KMS-11 (cell line): ENCODE results near the gene ABHD5.

Experiments
- H2AFZ ChIP-seq: fragments of 200-600 bp; sonication (generic); 2 replicates; pipeline ENCODE4 v1.6.1; 2016; ENCODE audit warnings: antibody characterized with exemption, mixed run types, low read depth
- H3K27ac ChIP-seq: fragments of 200-600 bp; sonication (generic); 2 replicates; pipeline ENCODE4 v1.6.1; 2016; ENCODE audit warnings: mild to moderate bottlenecking, mixed run types
- H3K27me3 ChIP-seq: fragments of 200-600 bp; sonication (generic); 2 replicates; pipeline ENCODE4 v1.6.1; 2017; ENCODE audit warnings: mild to moderate bottlenecking, low read depth, mixed run types, moderate library complexity; ENCODE audit not compliant: insufficient read depth
- H3K36me3 ChIP-seq: fragments of 200-600 bp; sonication (generic); 2 replicates; pipeline ENCODE4 v1.6.1; 2017; ENCODE audit warnings: mild to moderate bottlenecking, mixed run types; ENCODE audit not compliant: insufficient read depth
- H3K4me1 ChIP-seq: fragments of 200-600 bp; sonication (generic); 2 replicates; pipeline ENCODE4 v1.6.1; 2016; ENCODE audit warnings: mild to moderate bottlenecking, low read depth, mixed run types; ENCODE audit not compliant: poor library complexity, severe bottlenecking
- H3K4me2 ChIP-seq: fragments of 200-600 bp; sonication (generic); 2 replicates; pipeline ENCODE4 v1.7.0; 2016; ENCODE audit warnings: mild to moderate bottlenecking, mixed run types
- H3K4me3 ChIP-seq: fragments of 200-600 bp; sonication (generic); IDR thresholded peaks from 2 replicates; pipeline ENCODE4 v1.6.1; 2017; ENCODE audit warnings: low read depth, low read length, mixed read lengths; ENCODE audit not compliant: insufficient read depth
- H3K79me2 ChIP-seq: fragments of 200-600 bp; sonication (generic); 2 replicates; pipeline ENCODE4 v1.6.1; 2016; ENCODE audit warnings: low read depth, mixed run types; ENCODE audit not compliant: insufficient read depth
- H3K9ac ChIP-seq: fragments of 200-600 bp; sonication (generic); 2 replicates; pipeline ENCODE4 v1.6.1; 2016; ENCODE audit warnings: mild to moderate bottlenecking, mixed run types
- H4K20me1 ChIP-seq: fragments of 200-600 bp; sonication (generic); 2 replicates; pipeline ENCODE4 v1.6.1; 2016; ENCODE audit warnings: mild to moderate bottlenecking, mixed run types; ENCODE audit not compliant: insufficient read depth
- CTCF ChIP-seq: fragments of 200-600 bp; sonication (generic); conservative IDR thresholded peaks from 2 replicates; pipeline ENCODE4 v1.6.1; 2017; ENCODE audit warnings: low read depth, mild to moderate bottlenecking, antibody characterized with exemption, low read length, moderate library complexity, mixed read lengths

Gene ABHD5

GRCh38 chr3:43691120-43691995, 620 bp downstream of the ABHD5 start:
- peak overlapping the region; percentile 77 for H3K4me2 ChIP-seq
- 0 out of 2 replicates have a peak, but pooled peaks cover 8% of the 10 kb centered on the region for H3K79me2 ChIP-seq
- H3K4me3 ChIP-seq: no peak overlapping the region
- peak overlapping the region; percentile 45; the same call in 1 of the 2 replicates for H3K27ac ChIP-seq
- H3K9ac ChIP-seq: peak overlapping the region; percentile 64; the same call in 1 of the 2 replicates
- no peaks in the 10 kb centered on the region for H3K36me3 ChIP-seq
- no peaks in the 10 kb centered on the region for H3K27me3 ChIP-seq
- H3K4me1 ChIP-seq: peaks cover 4% of the 10 kb centered on the region
- H4K20me1 ChIP-seq: no peaks in the 10 kb centered on the region
- no peak for TF ChIP-seq CTCF
- peak overlapping the region; percentile 59 for H2AFZ ChIP-seq

DNA sequence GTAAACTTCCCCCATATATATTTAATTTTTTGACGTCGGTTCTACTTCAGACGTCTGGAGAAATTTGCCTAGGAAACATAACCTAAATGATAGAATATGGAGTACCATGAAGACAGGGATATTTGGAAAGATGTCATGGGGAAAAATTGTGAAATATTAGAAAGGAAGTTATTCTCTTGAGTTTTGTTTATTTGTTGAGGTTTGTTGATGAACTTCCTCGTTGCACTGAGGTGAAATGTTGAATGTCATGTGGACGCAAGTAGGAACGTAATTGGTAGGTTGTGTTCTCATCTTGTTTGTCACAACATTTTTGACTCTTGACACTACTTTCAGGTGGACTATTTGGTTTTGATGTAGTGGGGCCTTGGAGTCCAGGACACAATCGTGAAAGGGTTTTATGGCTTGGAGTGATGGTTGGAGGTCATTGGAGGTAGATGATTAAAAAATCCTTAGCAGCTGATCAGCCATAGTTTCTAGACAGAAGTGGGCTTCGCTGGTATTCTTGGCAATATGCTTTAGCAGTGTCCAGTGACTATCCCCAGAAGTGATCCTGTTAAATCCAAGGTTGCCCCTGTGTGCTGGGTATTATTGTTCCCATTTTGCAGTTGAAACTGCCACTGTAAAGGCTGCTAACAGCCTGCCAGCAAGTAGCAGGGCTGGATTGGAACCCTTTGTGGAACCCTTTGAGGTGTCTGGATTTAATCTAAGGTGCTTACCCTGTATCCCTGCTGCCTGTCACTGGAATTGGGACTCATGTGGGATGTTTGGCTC, 1.5 kb downstream of the ABHD5 start:
- TF ChIP-seq CTCF: no peak
- Histone ChIP-seq H3K4me1 (peaks cover 4% of the 10 kb centered on the region), H3K4me2 (peak overlapping the region; percentile 77), H3K36me3 (no peaks in the 10 kb centered on the region), H2AFZ (no peak overlapping the region), H4K20me1 (no peaks in the 10 kb centered on the region), H3K79me2 (0 out of 2 replicates have a peak, but pooled peaks cover 8% of the 10 kb centered on the region), H3K9ac (no peak overlapping the region), H3K27ac (no peak overlapping the region), H3K27me3 (no peaks in the 10 kb centered on the region), H3K4me3 (no peak overlapping the region)

- Histone ChIP-seq H2AFZ (no peak overlapping the region), H3K4me1 (peaks cover 4% of the 10 kb centered on the region), H3K36me3 (no peaks in the 10 kb centered on the region), H3K4me3 (no peak overlapping the region), H3K27me3 (no peaks in the 10 kb centered on the region), H3K27ac (no peak overlapping the region), H3K9ac (no peak overlapping the region), H3K79me2 (0 out of 2 replicates have a peak, but pooled peaks cover 8% of the 10 kb centered on the region), H4K20me1 (no peaks in the 10 kb centered on the region), H3K4me2 (no peak overlapping the region)
- no peak for TF ChIP-seq CTCF
Observed at GRCh38 chr3:43692971-43693370, 2.2 kb downstream of the ABHD5 start.

DNA sequence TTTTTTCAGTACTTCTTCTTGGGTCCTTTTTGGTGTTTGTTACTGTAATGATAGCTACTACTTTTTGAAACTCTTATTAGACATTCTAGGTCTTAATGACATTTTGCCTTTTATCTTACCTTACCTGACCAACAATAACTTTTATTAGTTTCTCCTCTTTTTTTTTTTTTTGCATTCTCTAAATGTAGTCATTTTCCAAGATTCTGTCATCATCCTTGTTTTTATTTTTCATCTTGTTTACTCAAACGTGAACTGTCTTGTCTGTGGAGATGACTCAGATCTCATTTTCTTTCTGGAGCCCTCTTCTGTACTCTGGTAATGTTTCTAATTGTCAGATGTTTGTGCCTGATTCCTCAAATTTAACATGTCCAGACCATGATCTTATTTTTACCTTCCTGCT, 2.9 kb downstream of the ABHD5 start:
- no peaks in the 10 kb centered on the region for H3K27me3 ChIP-seq
- no peak overlapping the region for H3K9ac ChIP-seq
- H3K4me1 ChIP-seq: peaks cover 4% of the 10 kb centered on the region

More for the DNA sequence above, 2.9 kb downstream of the ABHD5 start:
- H3K4me2 ChIP-seq: no peak overlapping the region
- H4K20me1 ChIP-seq: no peaks in the 10 kb centered on the region
- H3K4me3 ChIP-seq: no peak overlapping the region
- no peaks in the 10 kb centered on the region for H3K36me3 ChIP-seq
- no peak overlapping the region for H2AFZ ChIP-seq
- no peak overlapping the region for H3K27ac ChIP-seq
- no peak for TF ChIP-seq CTCF
- 0 out of 2 replicates have a peak, but pooled peaks cover 8% of the 10 kb centered on the region for H3K79me2 ChIP-seq
